Measurements from ENCODE around the gene ESCO1. TPM values are rescaled to one million over a fixed set of nuclear protein-coding genes. Genes with fewer than 3 reads are reported as not detected.

The ESCO1 gene
- total RNA-seq, 1 experiment from 2014 or later: 36.7 TPM

GRCh38 chr18:21557607-21558253 is 42.8 kb downstream of the ESCO1 start:
- H3K9me3 Mint-ChIP-seq: no peaks in the 10 kb centered on the region
- Histone ChIP-seq H3K79me2 (ENCODE audit: insufficient read depth, low read length) (no peaks in the 10 kb centered on the region), H3K9ac (ENCODE audit: extremely low read depth, insufficient read length, low read length) (no peak overlapping the region), H3K79me1 (ENCODE audit: insufficient read depth, low read depth, low read length, poor library complexity, severe bottlenecking) (peaks cover 5% of the 10 kb centered on the region), H3K27ac (ENCODE audit: insufficient read length, low read depth, low read length) (no peak overlapping the region), H2AK5ac (ENCODE audit: insufficient read length, low read length) (no peak overlapping the region), H4K8ac (replicated peaks; ENCODE audit: insufficient read length, low read depth, low read length) (no peak overlapping the region), H3K4ac (ENCODE audit: low read depth, low read length) (no peak overlapping the region), H3K23ac (ENCODE audit: insufficient read length, low read depth, low read length) (no peak overlapping the region), H2AFZ (ENCODE audit: low read length) (no peak overlapping the region), H4K91ac (ENCODE audit: insufficient read length, low read depth, low read length) (no peak overlapping the region), H4K5ac (ENCODE audit: insufficient read length, low read depth, low read length) (no peak overlapping the region), H3K14ac (ENCODE audit: insufficient read depth, low read length) (no peak overlapping the region), H2BK12ac (ENCODE audit: insufficient read length, low read depth, low read length) (no peak overlapping the region), H2BK120ac (ENCODE audit: low read depth, low read length, poor library complexity, severe bottlenecking) (no peak overlapping the region), H2BK15ac (ENCODE audit: low read depth, low read length) (no peak overlapping the region), H2BK5ac (ENCODE audit: insufficient read length, low read length) (no peak overlapping the region), H3K18ac (ENCODE audit: insufficient read length, low read depth, low read length) (no peak overlapping the region), H3K4me1 (ENCODE audit: insufficient read depth, low read length) (no peaks in the 10 kb centered on the region), H2BK20ac (ENCODE audit: low read depth, low read length, poor library complexity, severe bottlenecking) (no peak overlapping the region), H3K23me2 (ENCODE audit: insufficient read length, low read depth, low read length, poor library complexity, severe bottlenecking) (no peaks in the 10 kb centered on the region), H3T11ph (ENCODE audit: low read length) (no peak overlapping the region), H3K4me2 (ENCODE audit: insufficient read depth, insufficient read length, low read length) (no peak overlapping the region), H3K9me3 (ENCODE audit: control insufficient read depth, low read depth, low read length) (no peaks in the 10 kb centered on the region), H3K56ac (ENCODE audit: insufficient read length, low read depth, low read length) (no peak overlapping the region), H3K27me3 (ENCODE audit: insufficient read depth, low read length) (peaks cover 2% of the 10 kb centered on the region; the same call in 1 of the 2 replicates), H4K20me1 (ENCODE audit: control insufficient read depth, insufficient read depth, insufficient read length) (no peaks in the 10 kb centered on the region)
- H3K36me3 Mint-ChIP-seq (ENCODE audit: insufficient read depth in 1 of 3, low read depth in 3 of 3): peaks cover 4 to 52% (median 34%) of the 10 kb centered on the region in 3 experiments; a peak in 6 of 7 replicates
- no peak for TF ChIP-seq CTCF (conservative IDR thresholded peaks at IDR 0.05)
- no peaks in the 10 kb centered on the region for H3K4me1 Mint-ChIP-seq
- no CpG with 5 or more reads among the region's 6 CpGs for WGBS (ENCODE audit: extremely low coverage, insufficient read length, low lambda C conversion rate)
- no peaks in the 10 kb centered on the region for H3K27me3 Mint-ChIP-seq (ENCODE audit: low read depth)
- no peak overlapping the region for H3K4me3 Mint-ChIP-seq
- no peak for DNase-seq
- peak overlapping the region in 1 of 3 experiments; percentile 63; a peak in 2 of 7 replicates for H3K27ac Mint-ChIP-seq

Data from H9 (cell line).